Endothelial cell of umbilical vein (primary cell): ENCODE data around the gene GNAS. TPM values are rescaled to one million over a fixed set of nuclear protein-coding genes. Genes with fewer than 3 reads are reported as not detected.

Experiments
- BruUV-seq: library from RNA; stranded (reverse); fragments of 400-500 nt; replicated peaks from 2 replicates; lab custom pipeline; 2021; lab: Mats Ljungman, UMichigan
- CTCF ChIA-PET: fragments of 300-600, 350-600 bp; sonication (Branson Sonifier 250); formaldehyde crosslinking; loops from one replicate; lab custom pipeline; 2021; ENCODE audit warnings: antibody characterized with exemption, inconsistent platforms; lab: Charles Lee
- POLR2A ChIA-PET: fragments of 300-600, 350-600 bp; sonication (Branson Sonifier 250); formaldehyde crosslinking; loops from one replicate; lab custom pipeline; 2021; ENCODE audit warnings: antibody characterized with exemption, inconsistent platforms; lab: Charles Lee
- DNase-seq: peaks from one replicate; pipeline ENCODE4 v3.0.0-alpha.2; 2011; ENCODE audit warnings: low read depth, low spot score
- FAIRE-seq: peaks from 2 replicates; lab custom pipeline; 2011; peaks lifted over from hg19 to GRCh38; lab: Jason Lieb, UNC
- H2AFZ ChIP-seq: 2 replicates; pipeline ENCODE4 v1.6.0; 2012; ENCODE audit warnings: low read depth, low read length, control low read depth, inconsistent platforms
- H3K27ac ChIP-seq: 2 replicates; pipeline ENCODE4 v1.5.1; 2011; ENCODE audit warnings: low read depth, mild to moderate bottlenecking, control low read depth, low read length, moderate library complexity; ENCODE audit not compliant: insufficient read depth
- H3K27me3 ChIP-seq, 2 experiments: 2 replicates each; pipeline versions ENCODE4 v1.6.0 to v1.6.1; 2011; ENCODE audit warnings: low read length in 2 of 2, mixed read lengths in 1 of 2; ENCODE audit not compliant: control insufficient read depth in 2 of 2, insufficient read depth in 2 of 2
- H3K36me3 ChIP-seq, 2 experiments: 2 replicates in 1 of 2; 3 replicates in 1 of 2; pipeline ENCODE4 v1.5.1; 2011; ENCODE audit warnings: low read length in 2 of 2, mild to moderate bottlenecking in 1 of 2, moderate library complexity in 1 of 2; ENCODE audit not compliant: control insufficient read depth in 2 of 2, insufficient read depth in 2 of 2; ENCODE audit errors: extremely low read depth in 1 of 2
- H3K4me1 ChIP-seq: 3 replicates; pipeline ENCODE4 v1.5.1; 2011; ENCODE audit warnings: mild to moderate bottlenecking, low read length; ENCODE audit not compliant: control insufficient read depth, insufficient read depth; ENCODE audit errors: extremely low read depth
- H3K4me2 ChIP-seq: 2 replicates; pipeline ENCODE4 v1.6.1; 2011; ENCODE audit warnings: low read length, control low read depth, mixed read lengths; ENCODE audit not compliant: insufficient read depth
- H3K4me3 ChIP-seq, 3 experiments: fragments of 200-600 bp in 1 of 3; sonication (generic), shearing (Covaris generic) in 1 of 3; replicated peaks in 1 of 3; 2 replicates each; pipeline ENCODE4 v1.5.1; 2011 to 2016; ENCODE audit warnings: control low read depth in 3 of 3, low read length in 3 of 3, mild to moderate bottlenecking in 2 of 3, inconsistent platforms in 1 of 3, low read depth in 1 of 3, moderate library complexity in 1 of 3; ENCODE audit not compliant: insufficient read depth in 1 of 3
- H3K79me2 ChIP-seq: 2 replicates; pipeline ENCODE4 v1.6.0; 2012; ENCODE audit warnings: low read length, inconsistent platforms; ENCODE audit not compliant: control insufficient read depth, insufficient read depth
- H3K9ac ChIP-seq: replicated peaks from 2 replicates; pipeline ENCODE3; 2011; ENCODE audit warnings: low read length, control low read depth; ENCODE audit not compliant: insufficient read depth; ENCODE audit errors: extremely low read depth
- H3K9me1 ChIP-seq: replicated peaks from 3 replicates; pipeline ENCODE4 v1.6.0; 2011; ENCODE audit warnings: mild to moderate bottlenecking, low read length; ENCODE audit not compliant: control insufficient read depth, insufficient read depth; ENCODE audit errors: extremely low read depth
- H3K9me3 ChIP-seq: replicated peaks from 2 replicates; pipeline ENCODE4 v1.5.1; 2012; ENCODE audit warnings: low read length, inconsistent platforms; ENCODE audit not compliant: control insufficient read depth, insufficient read depth
- H4K20me1 ChIP-seq: replicated peaks from 2 replicates; pipeline ENCODE3; 2011; ENCODE audit warnings: mild to moderate bottlenecking, low read length; ENCODE audit not compliant: control insufficient read depth, insufficient read depth; ENCODE audit errors: extremely low read depth
- CTCF ChIP-seq, 2 donors: IDR thresholded peaks; 1 replicate in 1 of 2; 2 replicates in 1 of 2; pipeline ENCODE4 v1.5.1; 2011; ENCODE audit warnings: low read length in 2 of 2, mild to moderate bottlenecking in 2 of 2, moderate library complexity in 2 of 2, control low read depth in 1 of 2, inconsistent platforms in 1 of 2, low read depth in 1 of 2; ENCODE audit not compliant: insufficient read depth in 1 of 2; ENCODE audit errors: extremely low read depth in 1 of 2
- EZH2 ChIP-seq: IDR thresholded peaks from 2 replicates; pipeline ENCODE4 v1.6.1; 2012; ENCODE audit warnings: borderline replicate concordance, low read depth, mild to moderate bottlenecking, moderate library complexity, low read length, inconsistent platforms; ENCODE audit not compliant: severe bottlenecking
- GATA2 ChIP-seq: IDR thresholded peaks from 2 replicates; pipeline ENCODE4 v1.7.0; 2011; ENCODE audit warnings: low read depth, mild to moderate bottlenecking, moderate library complexity, mixed read lengths, low read length; ENCODE audit not compliant: insufficient read length, insufficient read depth
- POLR2A ChIP-seq: IDR thresholded peaks from 2 replicates; pipeline ENCODE4 v1.6.1; 2012; ENCODE audit warnings: low read depth, mild to moderate bottlenecking, control low read depth, low read length
- POLR2AphosphoS5 ChIP-seq: IDR thresholded peaks from 2 replicates; pipeline ENCODE4 v1.6.1; 2012; ENCODE audit warnings: low read depth, mild to moderate bottlenecking, control low read depth, low read length, moderate library complexity; ENCODE audit not compliant: insufficient read depth
- dilution Hi-C: fragments of 300-500 bp; cut with MboI; formaldehyde crosslinking; loops from one replicate; pipeline ENCODE4 v1.15.0; 2019; ENCODE audit warnings: low sequenced_read_pairs; ENCODE audit not compliant: extremely low pct_ligation_motif_present
- intact Hi-C: fragments of 100-400 bp; cut with micrococcal nuclease; formaldehyde crosslinking; loops from one replicate; pipeline ENCODE4 v1.10.0; 2022
- polyA plus RNA-seq, 4 experiments: library from polyadenylated mRNA; depleted of rRNA in 3 of 4; stranded (reverse) in 3 of 4; unstranded in 1 of 4; fragments of >200 nt; gene quantifications; 2 replicates each; pipeline versions ENCODE4 v1.2.1 to v1.2.3, GENCODE V29; 2011 to 2012; ENCODE audit warnings: missing spikeins in 1 of 4
- total RNA-seq: library from RNA; stranded (reverse); gene quantifications from 2 replicates; pipeline ENCODE4 v1.2.3, GENCODE V29; 2021

Gene GNAS
- total and polyA plus RNA-seq, 2 donors (not counting 3 experiments of a cell fraction or from before 2014, with no cell fraction given): 1,141 to 1,882 TPM

GRCh38 chr20:58822149-58822548 lies 30.4 kb upstream of the GNAS start:
- no peak overlapping the region for H2AFZ ChIP-seq
- no peak overlapping the region for H3K4me2 ChIP-seq
- no peaks in the 10 kb centered on the region for H4K20me1 ChIP-seq
- H3K36me3 ChIP-seq: no peaks in the 10 kb centered on the region
- no peak for DNase-seq
- dilution Hi-C loops (no loop called here), intact Hi-C loops (no loop called here)
- no peak overlapping the region for H3K27ac ChIP-seq
- H3K79me2 ChIP-seq: no peaks in the 10 kb centered on the region
- ChIA-PET CTCF (no interaction called here), POLR2A (no interaction called here)
- no peaks in the 10 kb centered on the region for H3K9me1 ChIP-seq
- no peak for TF ChIP-seq CTCF (IDR thresholded peaks at IDR 0.05; ENCODE audit: extremely low read depth in 1 of 2, insufficient read depth in 1 of 2, low read depth in 1 of 2, low read length in 2 of 2)
- no peaks in the 10 kb centered on the region for H3K9me3 ChIP-seq
- FAIRE-seq: no peak
- no peak overlapping the region for H3K4me3 ChIP-seq
- no peaks in the 10 kb centered on the region for H3K4me1 ChIP-seq
- H3K9ac ChIP-seq: no peak overlapping the region
- no TSS peak for BruUV-seq
- no peaks in the 10 kb centered on the region for H3K27me3 ChIP-seq

GRCh38 chr20:58822748-58823730 lies 29.5 kb upstream of the GNAS start:
- H3K4me3 ChIP-seq: no peak overlapping the region
- intact Hi-C loops: no loop called here

More at GRCh38 chr20:58822748-58823730, 29.5 kb upstream of the GNAS start:
- DNase-seq: no peak
- POLR2A ChIA-PET: no interaction called here
- TF ChIP-seq POLR2A (no peak), GATA2 (no peak), POLR2AphosphoS5 (no peak), EZH2 (no peak)
- Histone ChIP-seq H3K9ac (no peak overlapping the region), H3K4me2 (no peak overlapping the region), H3K27me3 (no peaks in the 10 kb centered on the region), H2AFZ (no peak overlapping the region), H3K36me3 (no peaks in the 10 kb centered on the region), H3K9me1 (no peaks in the 10 kb centered on the region), H3K27ac (no peak overlapping the region), H3K9me3 (no peaks in the 10 kb centered on the region), H3K4me1 (no peaks in the 10 kb centered on the region), H3K79me2 (no peaks in the 10 kb centered on the region), H4K20me1 (no peaks in the 10 kb centered on the region)
- CTCF ChIA-PET: no interaction called here
- no peak for FAIRE-seq
- dilution Hi-C loops: no loop called here
- no TSS peak for BruUV-seq
